IPS DF 6.9 (cell line): ENCODE data around the gene LHCGR.
"Not testable (repeated sequence)": the region's sequence is repeated elsewhere in the genome, so short reads cannot be mapped to it uniquely, and the experiment has no call there.

Experiments
- DNase-seq: peaks from one replicate; pipeline ENCODE4 v3.0.0-alpha.2; 2013; ENCODE audit warnings: low read depth, low spot score
- H3K27ac ChIP-seq: one replicate; pipeline ENCODE4 v1.5.1; 2013; ENCODE audit warnings: low read length, control low read depth
- H3K27me3 ChIP-seq: 2 replicates; pipeline ENCODE4 v1.6.1; 2013; ENCODE audit warnings: mild to moderate bottlenecking, low read length; ENCODE audit not compliant: control insufficient read depth, insufficient read depth
- H3K36me3 ChIP-seq: 2 replicates; pipeline ENCODE4 v1.6.1; 2013; ENCODE audit warnings: low read length; ENCODE audit not compliant: control insufficient read depth, insufficient read depth
- H3K4me1 ChIP-seq: 2 replicates; pipeline ENCODE4 v1.6.1; 2013; ENCODE audit warnings: low read length; ENCODE audit not compliant: control insufficient read depth, insufficient read depth
- H3K4me3 ChIP-seq: 2 replicates; pipeline ENCODE4 v1.5.1; 2013; ENCODE audit warnings: mild to moderate bottlenecking, low read length
- H3K9me3 ChIP-seq: 2 replicates; pipeline ENCODE4 v1.6.1; 2013; ENCODE audit warnings: low read length, inconsistent platforms; ENCODE audit not compliant: control insufficient read depth, insufficient read depth
- WGBS: extraction: QIAGEN DNeasy Blood & Tissue Kit; methylation state at CpG from one replicate; pipeline ENCODE4 v1.1.7; 2013; ENCODE audit warnings: mixed read lengths, missing lambda C conversion rate; ENCODE audit not compliant: insufficient read length, insufficient coverage; 5-methylcytosine and 5-hydroxymethylcytosine counted together

Gene LHCGR

GRCh38 chr2:48749291-48750127, 6.0 kb downstream of the LHCGR start:
- DNase-seq: no peak
- Histone ChIP-seq H3K27ac (no peak overlapping the region), H3K9me3 (no peaks in the 10 kb centered on the region), H3K27me3 (0 out of 2 replicates have a peak, but pooled peaks cover 1% of the 10 kb centered on the region), H3K4me1 (no peaks in the 10 kb centered on the region), H3K4me3 (no peak overlapping the region), H3K36me3 (no peaks in the 10 kb centered on the region)
- WGBS: no CpG with 5 or more reads among the region's 2 CpGs

DNA sequence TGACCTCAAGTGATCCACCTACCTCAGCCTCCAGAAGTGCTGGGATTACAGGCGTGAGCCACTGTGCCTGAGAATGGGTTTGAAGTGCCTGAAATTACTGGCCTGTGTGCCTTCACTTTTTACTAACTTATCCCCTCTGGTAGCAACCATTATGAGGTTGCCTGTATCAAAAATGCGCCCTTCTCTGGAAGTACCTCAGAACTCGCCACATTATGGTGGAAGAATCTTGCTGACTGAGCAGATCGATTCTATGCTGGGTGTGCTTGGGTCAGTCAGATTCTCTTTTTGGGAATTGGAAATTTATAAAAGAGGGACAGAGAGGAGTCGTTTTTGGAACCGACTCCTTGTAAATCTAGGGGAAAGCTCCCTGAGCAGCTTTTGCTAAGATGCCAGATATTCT, 8.2 kb downstream of the LHCGR start:
- no CpG with 5 or more reads among the region's 6 CpGs for WGBS
- H3K4me1 ChIP-seq: no peaks in the 10 kb centered on the region
- no peak overlapping the region for H3K4me3 ChIP-seq
- H3K9me3 ChIP-seq: no peaks in the 10 kb centered on the region
- no peaks in the 10 kb centered on the region for H3K36me3 ChIP-seq
- 0 out of 2 replicates have a peak, but pooled peaks cover 1% of the 10 kb centered on the region for H3K27me3 ChIP-seq
- no peak overlapping the region for H3K27ac ChIP-seq
- DNase-seq: no peak

GRCh38 chr2:48739236-48739635, 16.3 kb downstream of the LHCGR start:
- H3K27me3 ChIP-seq, H3K9me3 ChIP-seq, H3K27ac ChIP-seq, DNase-seq, H3K4me1 ChIP-seq, H3K4me3 ChIP-seq, H3K36me3 ChIP-seq: not testable (repeated sequence)
- no CpG with 5 or more reads among the region's 4 CpGs for WGBS

DNA sequence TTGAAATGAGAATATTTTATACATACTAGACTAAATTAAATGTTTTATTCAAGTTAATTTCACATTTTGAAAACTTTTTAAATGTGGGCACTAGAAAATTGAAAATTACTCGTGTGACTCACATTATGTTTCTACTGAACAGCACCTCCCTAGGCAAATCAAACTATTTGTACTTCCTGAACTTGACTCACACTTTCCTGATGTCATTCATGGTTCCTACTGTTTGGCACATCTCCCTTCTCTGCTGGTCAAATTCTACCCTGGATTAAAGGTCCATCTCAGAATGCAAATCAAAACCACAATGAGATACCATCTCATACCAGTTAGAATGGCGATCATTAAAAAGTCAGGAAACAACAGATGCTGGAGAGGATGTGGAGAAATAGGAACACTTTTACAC, 16.7 kb downstream of the LHCGR start:
- no peak for DNase-seq
- Histone ChIP-seq H3K4me1 (no peaks in the 10 kb centered on the region), H3K27ac (no peak overlapping the region), H3K4me3 (no peak overlapping the region), H3K27me3 (no peaks in the 10 kb centered on the region), H3K9me3 (no peaks in the 10 kb centered on the region), H3K36me3 (no peaks in the 10 kb centered on the region)
- WGBS: no CpG with 5 or more reads among the region's 2 CpGs

GRCh38 chr2:48736251-48736650, 19.3 kb downstream of the LHCGR start:
- H3K4me1 ChIP-seq: peaks cover 4% of the 10 kb centered on the region; the same call in 1 of the 2 replicates
- H3K36me3 ChIP-seq: no peaks in the 10 kb centered on the region
- H3K4me3 ChIP-seq: no peak overlapping the region
- H3K27ac ChIP-seq: no peak overlapping the region
- no peaks in the 10 kb centered on the region for H3K27me3 ChIP-seq
- WGBS: no CpG with 5 or more reads among the region's 2 CpGs
- no peaks in the 10 kb centered on the region for H3K9me3 ChIP-seq
- DNase-seq: no peak

DNA sequence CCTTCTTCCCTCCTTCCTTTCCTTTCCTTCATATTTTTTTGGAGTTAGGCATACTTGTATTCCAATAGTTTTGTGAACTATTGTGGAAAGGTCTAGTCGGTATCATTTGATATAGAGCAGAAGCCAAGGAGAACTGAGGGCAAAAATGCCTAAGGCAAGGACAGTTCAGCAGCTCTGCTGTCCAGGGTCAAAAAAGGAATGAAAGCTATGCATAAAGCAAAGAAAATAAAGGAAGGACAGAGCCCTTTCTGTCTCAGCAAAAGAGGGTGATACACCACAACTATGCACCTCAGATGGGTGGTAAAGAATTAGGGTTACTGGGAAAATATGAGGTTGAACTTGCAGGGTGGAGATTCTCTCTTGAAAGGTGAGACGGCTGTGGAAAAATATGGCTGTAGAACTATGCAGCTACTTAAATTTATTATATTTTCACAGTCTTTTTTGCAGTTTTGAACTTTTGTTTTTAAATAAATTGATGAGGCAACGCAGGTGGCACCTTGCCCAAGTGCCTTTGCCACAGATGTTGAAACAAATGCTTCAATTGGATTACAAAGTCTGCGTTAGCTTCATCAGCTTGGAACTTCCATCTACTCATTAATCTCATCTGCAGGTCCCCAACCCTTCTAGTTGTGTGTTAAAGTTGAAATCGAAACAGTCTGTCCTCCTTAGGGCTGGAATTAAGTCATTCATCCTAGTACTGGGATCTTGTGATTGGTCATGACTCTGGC, 20.8 kb downstream of the LHCGR start:
- Histone ChIP-seq H3K4me1 (peaks cover 6% of the 10 kb centered on the region), H3K9me3 (no peaks in the 10 kb centered on the region), H3K27ac (no peak overlapping the region), H3K36me3 (no peaks in the 10 kb centered on the region), H3K27me3 (no peaks in the 10 kb centered on the region), H3K4me3 (no peak overlapping the region)
- no CpG with 5 or more reads among the region's 5 CpGs for WGBS
- no peak for DNase-seq

DNA sequence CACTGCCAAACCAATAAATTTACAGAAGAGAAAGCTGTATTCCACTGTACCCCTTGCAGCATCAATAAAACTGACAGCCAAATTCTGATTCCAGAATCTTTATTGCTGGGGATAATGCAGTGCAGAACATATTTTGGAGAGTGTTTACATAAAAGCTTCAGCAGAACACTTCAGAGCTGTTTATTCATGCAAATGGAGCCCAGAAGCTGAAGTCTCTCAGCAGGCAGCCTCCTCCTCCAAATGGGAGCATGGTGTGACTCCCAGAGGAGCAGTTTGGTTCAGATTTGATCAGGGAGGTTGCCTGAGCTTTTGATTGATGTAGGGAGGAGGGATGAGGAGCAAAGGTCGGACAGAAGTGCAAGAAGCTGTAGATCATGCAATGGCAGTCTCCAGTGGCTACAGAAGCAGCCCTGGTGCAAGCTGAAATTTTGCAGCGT, 22.4 kb downstream of the LHCGR start:
- H3K36me3 ChIP-seq: no peaks in the 10 kb centered on the region
- no peak for DNase-seq
- WGBS: no CpG with 5 or more reads among the region's 2 CpGs
- H3K27me3 ChIP-seq: no peaks in the 10 kb centered on the region
- H3K4me1 ChIP-seq: peaks cover 6% of the 10 kb centered on the region
- no peak overlapping the region for H3K4me3 ChIP-seq
- H3K27ac ChIP-seq: no peak overlapping the region
- no peaks in the 10 kb centered on the region for H3K9me3 ChIP-seq

DNA sequence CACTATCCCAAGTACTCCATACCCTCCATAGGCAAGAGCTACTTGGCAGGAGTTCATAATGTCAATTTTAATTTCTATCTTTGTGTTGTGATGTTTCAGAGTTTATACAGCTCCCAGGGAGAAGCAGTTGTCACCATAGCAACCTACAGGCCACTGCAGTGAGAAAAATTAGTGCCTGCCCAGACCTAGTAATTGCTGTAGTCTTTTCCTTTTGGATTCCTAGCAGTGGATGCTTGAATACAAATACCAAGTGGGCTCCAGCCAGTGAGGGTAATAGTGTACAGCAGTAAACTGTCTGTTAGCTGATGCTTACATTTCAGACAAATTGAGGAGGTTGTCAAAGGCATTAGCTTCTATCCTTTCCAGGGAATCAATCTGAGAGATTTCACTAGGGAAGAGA, 26.7 kb downstream of the LHCGR start:
- no peak for DNase-seq
- H3K9me3 ChIP-seq: no peaks in the 10 kb centered on the region
- H3K27ac ChIP-seq: no peak overlapping the region
- H3K36me3 ChIP-seq: no peaks in the 10 kb centered on the region
- H3K4me3 ChIP-seq: no peak overlapping the region
- no peaks in the 10 kb centered on the region for H3K27me3 ChIP-seq
- H3K4me1 ChIP-seq: peaks cover 6% of the 10 kb centered on the region

GRCh38 chr2:48728295-48728694, 27.2 kb downstream of the LHCGR start:
- Histone ChIP-seq H3K9me3 (no peaks in the 10 kb centered on the region), H3K4me3 (no peak overlapping the region), H3K36me3 (no peaks in the 10 kb centered on the region), H3K4me1 (peaks cover 4% of the 10 kb centered on the region), H3K27ac (no peak overlapping the region), H3K27me3 (no peaks in the 10 kb centered on the region)
- no CpG with 5 or more reads among the region's 2 CpGs for WGBS
- DNase-seq: no peak

GRCh38 chr2:48727560-48727959, 28.0 kb downstream of the LHCGR start:
- Histone ChIP-seq H3K4me3 (no peak overlapping the region), H3K9me3 (no peaks in the 10 kb centered on the region), H3K27me3 (no peaks in the 10 kb centered on the region), H3K27ac (no peak overlapping the region), H3K4me1 (peaks cover 2% of the 10 kb centered on the region; the same call in 1 of the 2 replicates), H3K36me3 (no peaks in the 10 kb centered on the region)
- WGBS: no CpG with 5 or more reads among the region's 2 CpGs
- DNase-seq: no peak
